Measurements from ENCODE around the gene OR2T3. TPM values are rescaled to one million over a fixed set of nuclear protein-coding genes. Genes with fewer than 3 reads are reported as not detected.
"Not testable (repeated sequence)": the region's sequence is repeated elsewhere in the genome, so short reads cannot be mapped to it uniquely, and the experiment has no call there.

The OR2T3 gene
- total RNA-seq, 2 donors from 2014 or later: not detected

DNA sequence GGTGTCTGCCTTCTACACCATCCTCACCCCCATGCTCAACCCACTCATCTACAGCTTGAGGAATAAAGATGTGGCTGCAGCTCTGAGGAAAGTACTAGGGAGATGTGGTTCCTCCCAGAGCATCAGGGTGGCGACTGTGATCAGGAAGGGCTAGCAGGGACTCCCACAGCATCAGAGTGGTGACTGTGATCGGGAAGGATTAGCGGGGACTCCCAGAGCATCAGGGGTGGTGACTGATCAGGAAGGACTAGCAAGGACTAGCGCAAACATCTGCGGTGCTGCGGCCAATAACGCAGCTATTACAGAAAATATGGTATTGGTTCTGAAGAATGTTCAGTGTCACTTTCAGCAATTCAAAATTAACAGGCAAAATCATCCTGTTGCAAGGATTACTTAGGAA lies 19.5 kb upstream of the OR2T3 start:
- not testable (repeated sequence) for ATAC-seq

DNA sequence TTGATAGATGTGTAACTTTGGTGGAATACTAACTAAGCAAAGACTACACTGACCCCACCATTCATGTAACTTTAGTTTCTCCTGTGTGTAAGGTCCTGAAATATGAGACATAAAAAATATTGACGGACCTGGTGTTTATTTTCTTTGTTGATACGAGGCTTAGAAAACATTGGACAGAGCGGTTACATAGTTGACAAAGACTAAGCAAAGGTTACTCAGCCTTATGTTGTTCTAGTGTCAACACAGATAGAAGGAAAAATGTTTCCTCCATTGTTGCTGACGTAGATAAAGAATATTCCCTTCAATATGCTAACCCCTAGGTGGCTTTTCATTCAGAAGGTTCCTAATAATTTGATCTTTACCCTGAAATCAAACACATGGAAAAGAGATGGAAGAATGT lies 18.1 kb upstream of the OR2T3 start:
- not testable (repeated sequence) for DNase-seq (ENCODE audit: low spot score in 2 of 2); H3K9me3 Mint-ChIP-seq; H3K36me3 Mint-ChIP-seq; ATAC-seq; H3K27ac Mint-ChIP-seq

More for the DNA sequence above, 19.5 kb upstream of the OR2T3 start:
- H3K9me3 Mint-ChIP-seq; H3K36me3 Mint-ChIP-seq; DNase-seq (ENCODE audit: low spot score in 2 of 2): not testable (repeated sequence)
- H3K27ac Mint-ChIP-seq: peak overlapping the region in 1 of 2 donors; percentile 69

DNA sequence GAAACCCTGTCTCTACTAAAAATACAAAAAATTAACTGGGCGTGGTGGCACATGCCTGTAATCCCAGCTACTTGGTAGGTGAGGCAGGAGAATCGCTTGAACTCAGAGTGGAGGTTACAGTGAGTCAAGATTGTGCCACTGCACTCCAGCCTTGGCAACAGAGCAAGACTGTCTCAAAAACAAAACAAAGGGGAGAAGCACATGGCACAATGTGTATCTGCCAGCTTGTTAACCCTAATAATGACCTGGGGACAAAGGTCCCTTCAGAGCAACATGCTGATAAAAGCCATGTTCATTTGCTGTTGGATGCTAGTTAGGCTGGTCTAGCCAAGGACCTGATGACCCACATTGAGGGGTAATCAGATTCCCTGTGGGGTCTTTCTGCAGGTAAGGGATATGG lies 16.5 kb upstream of the OR2T3 start:
- H3K36me3 Mint-ChIP-seq; ATAC-seq; H3K27ac Mint-ChIP-seq; H3K9me3 Mint-ChIP-seq; DNase-seq (ENCODE audit: low spot score in 2 of 2): not testable (repeated sequence)

DNA sequence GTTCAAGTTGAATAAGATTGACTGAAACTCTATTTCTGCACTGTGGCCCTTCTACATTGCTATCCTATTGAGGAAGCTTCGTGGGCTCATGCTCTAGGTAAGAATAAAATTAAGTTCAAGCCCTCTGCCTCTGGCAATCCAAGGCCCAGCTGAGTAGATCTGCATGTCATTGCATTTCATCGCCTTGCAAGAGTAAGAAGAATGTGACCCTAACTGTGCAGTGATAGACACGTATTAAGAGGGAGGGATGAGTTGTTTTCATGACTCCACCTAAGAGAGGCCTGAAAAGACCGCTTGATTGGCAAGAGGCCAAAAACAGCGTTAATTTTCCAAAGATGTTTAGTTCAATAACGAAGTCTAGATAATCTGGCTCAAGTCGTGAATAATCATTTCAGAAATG lies 14.0 kb upstream of the OR2T3 start:
- Mint-ChIP-seq H3K9me3 (peaks cover 7 to 13% of the 10 kb centered on the region in 2 donors), H3K36me3 (peaks cover 7 to 18% of the 10 kb centered on the region in 2 donors)
- ATAC-seq; DNase-seq (ENCODE audit: low spot score in 2 of 2); H3K27ac Mint-ChIP-seq: not testable (repeated sequence)

DNA sequence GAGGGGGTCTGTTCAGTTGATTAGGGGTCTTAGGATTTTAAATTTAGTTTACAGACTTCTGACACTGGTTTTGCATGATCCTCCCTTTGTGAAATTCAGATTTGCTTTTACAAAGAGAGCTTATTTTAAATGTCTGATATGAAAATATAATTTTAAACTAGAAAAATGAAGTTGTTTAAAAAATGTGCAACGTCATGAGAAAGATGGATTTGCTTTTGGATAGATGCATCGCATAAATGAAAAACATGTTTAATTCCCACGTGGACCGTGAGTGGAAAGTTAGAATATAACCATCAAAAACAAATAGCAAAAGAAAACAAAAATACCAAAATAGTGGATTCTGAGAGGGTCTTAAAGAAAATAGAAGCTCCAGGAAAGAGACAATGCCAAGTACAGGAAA lies 2.0 kb upstream of the OR2T3 start:
- ATAC-seq (no peak), DNase-seq (ENCODE audit: low spot score in 2 of 2) (no peak)
- H3K27ac Mint-ChIP-seq: no peak overlapping the region
- peaks cover 0 to 17% of the 10 kb centered on the region in 2 donors for H3K36me3 Mint-ChIP-seq
- H3K9me3 Mint-ChIP-seq: peaks cover 8 to 11% of the 10 kb centered on the region in 2 donors

DNA sequence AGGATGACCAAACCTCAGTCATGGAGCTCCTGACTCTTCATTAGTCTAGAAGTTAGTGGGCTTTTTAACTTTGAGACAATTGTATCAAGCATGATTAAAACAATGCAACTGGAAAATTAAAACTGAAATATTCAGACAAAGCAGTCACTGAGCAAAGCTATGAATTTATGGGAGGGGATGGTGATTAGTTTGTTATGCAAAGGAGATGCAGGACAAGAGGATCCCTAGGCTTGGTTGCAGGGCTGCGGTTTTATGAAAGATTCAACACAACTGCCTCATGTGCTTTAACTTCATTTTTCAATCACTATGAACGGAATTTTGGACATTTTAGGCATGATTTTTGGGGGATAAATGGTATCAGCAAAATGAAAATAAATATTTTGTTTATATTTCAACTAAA lies 1.0 kb upstream of the OR2T3 start:
- peaks cover 0 to 17% of the 10 kb centered on the region in 2 donors for H3K36me3 Mint-ChIP-seq
- not testable (repeated sequence) for H3K9me3 Mint-ChIP-seq; DNase-seq (ENCODE audit: low spot score in 2 of 2); H3K27ac Mint-ChIP-seq; ATAC-seq

DNA sequence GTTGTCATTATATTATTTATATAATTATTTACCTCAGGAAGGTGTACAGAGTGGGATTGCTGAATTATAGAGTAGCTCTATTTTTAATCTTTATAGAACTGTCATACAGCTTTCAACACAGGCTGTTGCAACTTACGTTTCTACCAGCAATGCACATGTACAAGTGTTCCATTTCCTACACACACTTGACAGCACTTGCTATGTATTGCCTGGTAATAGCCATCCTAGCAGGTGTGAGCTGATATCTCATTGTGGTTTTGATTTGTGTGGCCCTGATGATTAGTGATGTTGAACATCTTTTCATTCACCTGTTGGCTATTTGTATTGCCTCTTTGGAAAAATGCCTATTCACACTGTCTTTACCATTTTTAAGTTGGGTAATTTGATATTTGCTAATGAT lies 2.5 kb downstream of the OR2T3 start:
- ATAC-seq; H3K9me3 Mint-ChIP-seq; H3K27ac Mint-ChIP-seq; H3K36me3 Mint-ChIP-seq; DNase-seq (ENCODE audit: low spot score in 2 of 2): not testable (repeated sequence)

DNA sequence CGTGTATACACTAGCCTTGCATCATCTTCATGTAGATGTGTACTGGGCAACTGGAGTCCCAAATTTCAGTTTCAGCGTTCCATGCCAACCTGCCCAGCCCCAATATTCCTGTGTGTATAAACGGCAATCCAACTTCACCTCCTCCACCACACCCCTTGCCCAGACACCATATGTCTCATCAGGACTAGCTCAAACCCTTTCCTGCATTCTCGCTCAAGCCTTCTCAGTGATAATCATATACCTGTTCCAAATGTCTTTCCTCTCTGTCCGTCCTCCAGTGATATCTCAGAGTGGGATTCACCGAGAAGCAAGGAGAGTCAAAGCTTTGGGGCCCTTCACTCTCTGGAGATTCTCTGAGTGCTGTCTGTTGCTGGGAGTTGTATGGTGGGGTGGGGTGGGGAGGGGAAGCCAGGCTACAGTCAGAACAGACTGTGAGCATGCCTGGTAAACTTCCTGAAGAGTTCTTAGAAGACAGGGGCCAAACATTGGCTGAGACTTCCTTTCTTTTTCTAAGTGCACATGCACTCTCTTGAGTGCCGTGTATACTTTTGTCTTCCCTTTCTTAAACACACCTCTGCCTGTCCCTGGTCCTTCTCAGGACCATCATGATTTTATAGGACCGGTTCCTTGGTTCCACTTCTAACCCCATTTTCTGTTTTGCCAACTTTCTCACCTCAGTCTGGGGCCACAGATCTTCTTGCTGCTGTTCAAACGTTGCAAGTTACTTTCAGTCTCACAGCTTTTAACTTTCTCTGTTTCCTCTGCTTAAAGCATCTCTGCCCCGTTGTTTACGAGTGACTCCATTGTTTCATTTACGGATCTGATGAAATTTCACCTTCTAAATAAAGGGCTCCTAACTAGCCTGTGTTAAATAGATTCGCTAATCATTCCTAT lies 8.8 kb downstream of the OR2T3 start:
- H3K27ac Mint-ChIP-seq: peak overlapping the region; percentile 47 to 85
- DNase-seq (ENCODE audit: low spot score in 2 of 2) (peak in 1 of 2 donors; percentile 26), ATAC-seq (peak; percentile 85 to 92)
- H3K9me3 Mint-ChIP-seq, H3K36me3 Mint-ChIP-seq: not testable (repeated sequence)

DNA sequence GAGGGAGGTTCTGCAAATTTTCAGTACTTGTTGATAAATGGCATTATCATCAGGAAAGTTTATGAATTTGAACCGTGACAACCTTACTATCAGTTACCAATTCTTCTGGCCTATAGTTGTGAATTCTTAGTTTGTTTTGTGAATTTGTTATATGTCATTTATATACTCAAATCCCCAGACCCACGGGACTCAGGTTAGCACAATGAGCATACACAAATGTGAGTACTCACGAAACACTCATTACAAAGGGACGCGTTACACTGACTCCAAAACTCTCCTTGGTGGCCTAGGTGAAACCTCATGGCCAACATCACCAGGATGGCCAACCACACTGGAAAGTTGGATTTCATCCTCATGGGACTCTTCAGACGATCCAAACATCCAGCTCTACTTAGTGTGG lies 15.1 kb downstream of the OR2T3 start, which contains the start of gene OR2T5:
Gene OR2T5 (plus strand): TSS at position 301 of the 400 bp plus-strand sequence. CDS start 0 bp downstream, at position 301.
- H3K9me3 Mint-ChIP-seq; H3K27ac Mint-ChIP-seq; DNase-seq (ENCODE audit: low spot score in 2 of 2); H3K36me3 Mint-ChIP-seq; ATAC-seq: not testable (repeated sequence)

DNA sequence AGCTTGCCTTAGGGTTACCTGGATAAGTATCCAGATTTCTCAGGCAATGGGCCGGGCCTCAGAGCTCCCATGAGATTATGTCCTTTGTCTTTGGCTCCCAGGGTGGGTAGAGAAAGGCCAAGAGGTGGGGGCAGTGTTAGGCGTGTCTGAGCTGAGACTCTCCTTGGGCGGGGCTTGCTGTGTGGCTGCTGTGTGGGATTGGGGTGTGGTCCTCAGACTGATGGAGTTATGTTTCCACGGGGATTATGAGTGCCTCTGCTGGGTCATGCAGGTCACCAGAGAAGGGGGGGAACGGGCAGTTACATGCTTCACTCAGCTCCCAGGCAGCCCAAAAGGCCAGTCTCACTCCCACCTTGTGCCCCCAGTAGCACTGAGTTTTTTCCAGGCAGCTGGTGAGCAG lies 23.5 kb downstream of the OR2T3 start:
- ATAC-seq; H3K9me3 Mint-ChIP-seq; H3K36me3 Mint-ChIP-seq; DNase-seq (ENCODE audit: low spot score in 2 of 2); H3K27ac Mint-ChIP-seq: not testable (repeated sequence)

DNA sequence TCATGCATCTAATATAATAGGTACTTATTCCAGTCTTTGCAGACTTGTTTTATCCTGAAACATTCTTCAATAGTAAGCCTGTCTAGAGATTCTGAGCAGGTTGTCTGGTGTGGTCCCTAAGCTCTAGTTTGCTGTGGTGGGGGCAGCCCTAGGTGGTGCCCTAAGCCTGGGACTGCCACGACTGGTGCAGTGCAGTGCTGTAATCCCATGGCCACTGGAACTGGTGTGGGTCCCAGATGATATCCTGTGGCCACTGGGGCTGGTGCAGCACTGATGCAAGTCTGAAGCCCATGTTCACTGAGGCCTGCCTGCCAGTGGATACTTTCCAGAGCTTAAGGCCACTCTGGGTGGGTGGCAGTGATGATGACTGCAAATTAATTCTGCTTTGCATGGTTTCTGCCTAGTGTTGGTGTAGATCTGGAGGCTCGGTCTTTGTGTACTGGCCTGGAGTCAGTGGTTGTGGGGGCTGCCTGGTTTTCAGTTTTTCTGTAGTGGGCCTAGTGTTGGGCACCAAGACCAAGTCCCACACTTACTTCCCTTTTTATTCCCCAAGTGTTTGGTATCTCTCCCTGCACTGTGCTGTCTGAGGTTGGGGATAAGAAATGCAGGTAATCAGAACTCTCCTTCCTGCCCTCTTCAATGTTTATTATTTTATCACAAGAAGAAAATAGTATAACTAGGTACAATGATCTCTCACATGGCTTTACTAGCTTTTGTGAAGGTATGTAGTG lies 27.3 kb downstream of the OR2T3 start:
- H3K27ac Mint-ChIP-seq; H3K9me3 Mint-ChIP-seq; DNase-seq (ENCODE audit: low spot score in 2 of 2); H3K36me3 Mint-ChIP-seq; ATAC-seq: not testable (repeated sequence)

DNA sequence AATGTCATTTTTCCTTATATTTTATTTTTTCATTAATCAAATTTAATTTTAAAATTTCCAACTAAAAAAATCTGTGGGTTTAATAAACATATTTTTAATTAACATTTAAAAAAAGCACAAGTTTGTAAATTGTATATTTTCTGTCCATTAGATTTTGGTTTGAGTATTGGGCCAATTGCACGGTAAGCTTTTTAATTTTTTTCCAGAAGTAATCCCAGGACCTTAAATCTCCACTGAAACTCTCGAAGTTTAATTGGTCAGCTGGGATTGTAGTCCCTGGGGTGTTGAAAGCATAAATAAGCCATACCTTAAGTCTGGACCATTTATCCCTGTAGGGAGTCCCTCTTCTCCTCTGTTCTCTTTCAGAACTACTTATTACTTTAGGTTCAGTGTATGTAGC lies 34.6 kb downstream of the OR2T3 start, which contains the start of gene OR2G6:
Gene OR2G6 (plus strand): TSS at position 301 of the 400 bp plus-strand sequence. CDS start 13,574 bp downstream, outside the sequence.
- ATAC-seq, H3K36me3 Mint-ChIP-seq: not testable (repeated sequence)

DNA sequence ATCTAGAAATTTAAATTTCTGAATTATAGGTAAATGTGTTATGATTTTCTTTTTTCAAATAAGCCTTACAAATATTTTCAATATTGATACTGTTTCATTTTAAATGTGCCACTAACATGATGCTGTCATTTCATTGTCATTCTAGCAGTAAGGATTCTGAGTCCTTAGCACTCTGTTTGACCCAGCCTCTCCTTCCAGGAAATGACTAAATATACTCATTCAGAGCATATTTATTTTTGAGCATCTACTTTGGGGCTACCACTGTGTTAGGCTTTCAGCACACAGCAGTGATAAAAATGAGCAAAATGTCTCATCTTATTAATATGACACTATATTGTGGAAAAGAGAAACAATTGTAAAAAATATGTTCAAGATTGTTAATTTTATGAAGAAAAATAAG lies 37.1 kb downstream of the OR2T3 start:
- H3K27ac Mint-ChIP-seq; H3K9me3 Mint-ChIP-seq; H3K36me3 Mint-ChIP-seq; ATAC-seq; DNase-seq (ENCODE audit: low spot score in 2 of 2): not testable (repeated sequence)

More for the DNA sequence above, 34.6 kb downstream of the OR2T3 start, which contains the start of gene OR2G6:
- not testable (repeated sequence) for H3K9me3 Mint-ChIP-seq; DNase-seq (ENCODE audit: low spot score in 2 of 2); H3K27ac Mint-ChIP-seq

DNA sequence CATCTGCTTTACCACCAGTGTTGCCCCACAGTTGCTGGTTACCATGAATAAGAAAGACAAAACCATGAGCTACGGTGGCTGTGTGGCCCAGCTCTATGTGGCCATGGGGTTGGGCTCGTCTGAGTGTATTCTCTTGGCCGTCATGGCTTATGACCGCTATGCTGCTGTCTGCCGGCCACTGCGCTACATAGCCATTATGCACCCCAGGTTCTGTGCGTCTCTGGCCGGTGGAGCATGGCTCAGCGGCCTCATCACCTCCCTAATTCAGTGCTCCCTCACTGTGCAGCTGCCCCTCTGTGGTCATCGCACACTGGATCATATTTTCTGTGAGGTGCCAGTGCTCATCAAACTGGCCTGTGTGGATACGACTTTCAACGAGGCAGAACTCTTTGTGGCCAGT lies 48.7 kb downstream of the OR2T3 start:
- Mint-ChIP-seq H3K27ac (no peak overlapping the region), H3K9me3 (no peaks in the 10 kb centered on the region), H3K36me3 (no peaks in the 10 kb centered on the region)
- ATAC-seq (no peak), DNase-seq (ENCODE audit: low spot score in 2 of 2) (no peak)
